Activated CD8-positive, alpha-beta memory T cell treated with anti-CD3 and anti-CD28 coated beads for 4 hours (primary cell): ENCODE data around the gene KRT32.

Experiments used
- DNase-seq, 2 donors: peaks; one replicate each; pipeline ENCODE4 v3.0.0-alpha.2; 2020; ENCODE audit warnings: low read depth in 2 of 2

KRT32 gene

GRCh38 chr17:41492771-41493170 is 25.6 kb upstream of the KRT32 start:
- DNase-seq, result no peak

- DNase-seq, result no peak
Observed at GRCh38 chr17:41492351-41492750, 25.2 kb upstream of the KRT32 start.

DNA sequence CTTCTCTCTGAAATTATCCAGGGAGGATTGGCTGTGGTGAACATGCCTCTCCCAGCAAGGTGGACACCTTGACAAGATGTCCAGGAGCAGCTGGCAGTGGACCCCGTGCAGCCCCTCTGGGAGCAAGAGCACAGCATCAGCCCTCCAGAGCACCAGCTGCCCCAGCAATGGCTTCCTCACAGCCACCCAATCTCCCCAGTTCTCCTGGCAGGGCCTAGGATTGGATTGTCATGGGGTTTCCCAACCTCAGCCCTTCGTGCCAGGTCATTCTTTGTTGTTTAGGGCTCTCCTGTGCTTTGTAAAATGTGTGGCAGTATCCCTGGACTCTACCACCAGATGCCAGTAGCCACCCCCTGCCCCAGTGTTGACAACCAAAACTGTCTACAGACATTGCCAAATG is 24.3 kb upstream of the KRT32 start:
- no peak for DNase-seq

GRCh38 chr17:41490000-41490990 is 23.1 kb upstream of the KRT32 start:
- DNase-seq, result no peak

GRCh38 chr17:41489531-41489930 is 22.3 kb upstream of the KRT32 start, which contains the start of gene KRT36:
Gene KRT36 (minus strand): TSS chr17:41489910. CDS start chr17:41489864, 46 bp downstream.
- DNase-seq, result no peak

DNA sequence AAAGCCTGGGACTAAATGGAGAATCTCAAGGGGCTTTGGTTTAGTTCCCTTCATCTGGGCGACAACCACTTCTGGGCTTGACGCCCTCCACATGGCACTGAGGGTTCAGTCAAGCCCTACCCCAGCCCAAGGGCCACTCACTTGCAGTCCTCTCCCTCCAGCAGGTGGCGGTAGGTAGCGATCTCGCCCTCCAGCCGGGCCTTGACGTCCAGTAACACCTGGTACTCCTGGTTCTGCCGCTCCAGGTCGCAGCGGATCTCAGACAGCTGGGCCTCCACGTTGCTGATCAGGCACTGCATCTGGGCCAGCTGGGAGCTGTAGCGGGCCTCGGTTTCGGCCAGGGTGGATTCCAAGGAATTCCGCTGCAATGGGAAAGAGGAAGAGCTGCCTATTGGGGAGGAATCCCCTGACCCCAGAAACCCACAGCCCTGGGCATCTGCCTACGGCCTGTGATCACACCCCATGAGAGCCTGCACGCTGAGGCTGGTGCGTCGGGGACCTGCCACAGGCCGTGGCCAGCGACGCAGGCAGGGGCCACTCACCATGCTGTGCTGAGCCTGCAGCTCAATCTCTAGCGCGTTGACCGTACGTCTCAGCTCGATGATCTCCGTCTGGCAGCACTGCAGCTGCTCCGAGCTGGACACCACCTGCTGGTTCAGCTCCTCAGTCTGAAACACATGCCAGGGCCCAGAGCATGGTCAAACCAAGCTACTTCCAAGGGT is 19.8 kb upstream of the KRT32 start:
- DNase-seq, result no peak

DNA sequence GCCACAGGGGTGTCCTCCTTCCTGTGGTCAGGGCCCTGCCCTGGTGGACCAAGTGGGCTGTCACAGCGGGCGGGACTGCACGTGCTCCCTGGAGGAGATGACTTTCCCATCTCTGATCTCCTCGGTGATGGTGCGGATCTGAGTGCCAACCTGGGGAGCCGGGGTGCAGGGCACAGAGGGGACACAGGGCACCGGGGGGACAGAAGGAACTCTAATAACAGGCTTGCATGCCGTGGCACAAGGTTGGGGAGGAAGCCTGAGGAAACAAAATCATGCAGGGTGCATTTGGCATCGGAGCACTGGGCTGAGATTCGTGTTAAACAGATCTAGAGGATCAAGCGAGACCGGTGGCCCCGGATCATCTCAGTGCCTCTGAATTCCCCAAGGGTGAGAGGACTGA is 19.1 kb upstream of the KRT32 start:
- no peak for DNase-seq

GRCh38 chr17:41484920-41485904 is 18.0 kb upstream of the KRT32 start:
- DNase-seq, result no peak

DNA sequence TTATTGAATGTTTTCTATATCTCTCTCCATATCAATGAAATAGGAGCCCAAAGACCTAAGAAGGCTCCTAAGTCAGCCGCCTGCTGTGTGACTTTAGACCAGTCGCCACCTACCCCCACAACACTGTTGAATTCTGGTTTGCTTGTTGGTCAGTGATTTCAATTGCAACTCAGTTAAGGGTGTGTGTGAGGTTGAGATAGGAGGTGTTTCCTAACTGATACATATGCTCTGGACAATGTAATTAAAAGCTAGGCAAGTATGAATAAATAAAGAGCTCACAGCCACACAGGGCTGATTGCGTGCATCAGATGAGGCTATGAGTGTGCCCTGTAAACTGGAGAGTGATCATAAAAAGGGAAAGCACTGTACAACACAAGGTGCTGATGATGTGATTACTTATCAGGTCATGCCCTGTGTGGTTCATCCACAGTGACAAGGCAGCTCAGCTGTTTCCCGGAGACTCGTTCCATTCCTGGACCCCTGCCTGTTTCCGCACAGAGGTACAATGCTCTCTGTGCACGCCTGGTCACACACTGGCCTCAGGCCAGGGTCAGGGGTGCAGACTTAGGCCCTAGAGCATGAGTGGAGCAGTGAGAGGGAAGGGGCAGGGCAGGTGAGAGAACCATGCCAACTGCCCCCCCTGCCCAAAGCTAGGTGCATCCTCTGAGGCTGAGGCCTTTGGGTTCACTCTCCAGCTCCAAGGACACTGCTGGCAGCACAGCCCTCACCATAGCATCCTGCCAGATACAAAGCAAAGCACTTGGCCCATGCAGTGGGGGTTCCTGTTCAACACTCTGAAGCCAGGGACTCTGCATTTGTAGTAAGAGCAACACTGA is 17.0 kb upstream of the KRT32 start:
- DNase-seq, result no peak

GRCh38 chr17:41483531-41483930 is 16.3 kb upstream of the KRT32 start:
- DNase-seq, result no peak

- DNase-seq, result no peak
Observed at GRCh38 chr17:41481036-41481435, 13.8 kb upstream of the KRT32 start, which contains the start of gene KRT35. Gene KRT35 (minus strand): TSS chr17:41481151. CDS start chr17:41481097, 54 bp downstream.

GRCh38 chr17:41480581-41480980 is 13.4 kb upstream of the KRT32 start:
- DNase-seq, result no peak

- no peak for DNase-seq
Observed at GRCh38 chr17:41480136-41480535, 12.9 kb upstream of the KRT32 start.

GRCh38 chr17:41478237-41478636 is 11.1 kb upstream of the KRT32 start:
- DNase-seq, result no peak

DNA sequence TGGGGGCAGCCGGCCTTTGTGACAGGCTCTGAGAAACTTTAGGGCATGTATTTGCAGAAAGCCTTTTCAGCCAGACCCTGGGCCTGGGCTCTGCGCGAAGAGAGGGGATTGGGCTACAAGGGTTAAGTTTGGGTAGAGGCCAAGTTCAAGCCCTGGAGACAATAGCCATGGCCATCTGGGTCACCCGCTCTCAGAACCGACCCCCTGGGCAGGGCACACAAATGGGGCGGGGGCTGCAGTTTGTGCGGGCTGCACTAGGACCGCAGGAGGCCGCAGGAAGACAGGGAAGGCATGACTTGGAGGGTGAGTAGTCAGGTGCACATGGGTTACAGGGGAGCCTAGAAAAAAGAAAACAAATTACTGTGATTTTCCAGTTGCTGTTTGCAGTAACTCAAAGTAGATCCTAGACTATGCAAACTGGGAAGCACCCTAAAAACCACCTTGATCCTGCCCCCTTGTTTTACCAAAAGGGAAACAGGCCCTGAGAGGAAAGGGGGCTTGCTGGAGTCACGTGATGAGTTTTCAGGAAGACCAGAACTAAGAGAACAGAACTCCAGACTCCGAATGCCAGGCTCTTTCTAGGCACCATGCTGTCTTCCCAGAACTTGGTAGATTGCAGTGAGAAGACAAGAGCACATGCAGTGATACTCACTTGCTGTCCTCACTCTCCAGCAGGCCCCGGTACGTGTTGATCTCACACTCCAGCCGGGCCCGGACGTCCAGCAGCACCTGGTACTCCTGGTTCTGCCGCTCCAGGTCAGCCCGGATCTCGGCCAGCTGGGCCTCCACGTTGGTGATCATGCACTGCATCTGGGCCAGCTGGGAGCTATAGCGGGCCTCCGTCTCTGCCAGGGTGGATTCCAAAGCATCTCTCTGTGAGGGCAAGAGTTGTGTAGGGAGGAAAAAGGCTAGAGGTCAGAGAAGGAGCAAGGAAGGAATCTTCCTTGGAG is 10.0 kb upstream of the KRT32 start:
- no peak for DNase-seq

DNA sequence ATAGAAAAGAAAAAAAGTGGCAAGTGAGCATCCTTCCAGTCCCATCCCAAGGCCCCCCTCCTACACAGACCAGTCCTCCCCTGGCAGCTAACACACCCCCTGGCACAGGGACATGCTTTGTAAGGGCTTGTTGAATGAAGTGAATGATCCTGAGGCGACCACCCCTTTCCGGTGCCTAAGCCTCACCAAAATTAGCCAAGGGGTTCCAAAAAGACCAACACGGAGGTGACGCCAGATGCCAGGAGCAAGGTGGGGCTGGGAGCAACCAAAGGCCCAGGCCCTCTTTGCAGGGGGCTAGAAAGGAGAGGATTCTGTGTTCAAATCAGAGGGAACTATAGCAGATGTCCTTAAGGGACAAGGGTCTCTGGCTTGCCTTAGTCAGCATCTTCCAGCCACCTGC is 8.2 kb upstream of the KRT32 start:
- no peak for DNase-seq

DNA sequence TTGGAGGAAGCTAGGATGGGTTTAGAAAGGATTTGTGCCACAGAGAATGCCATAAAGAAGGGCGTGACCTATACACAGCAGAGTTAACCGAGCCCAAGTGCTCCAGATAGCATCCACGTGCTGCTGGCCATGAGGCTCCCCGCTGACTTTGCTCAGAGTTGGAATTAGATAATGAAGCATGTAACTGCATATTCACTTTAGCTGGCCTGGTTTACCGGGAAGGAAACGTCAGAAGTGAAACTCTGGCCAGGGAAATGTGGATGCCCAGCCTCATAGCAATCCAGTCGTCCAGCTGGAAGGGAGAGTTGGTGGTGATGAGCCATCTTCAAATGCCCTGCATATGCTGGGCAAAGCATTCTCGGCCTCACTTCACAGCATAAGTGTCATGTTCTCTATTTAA is 7.7 kb upstream of the KRT32 start:
- no peak for DNase-seq

DNA sequence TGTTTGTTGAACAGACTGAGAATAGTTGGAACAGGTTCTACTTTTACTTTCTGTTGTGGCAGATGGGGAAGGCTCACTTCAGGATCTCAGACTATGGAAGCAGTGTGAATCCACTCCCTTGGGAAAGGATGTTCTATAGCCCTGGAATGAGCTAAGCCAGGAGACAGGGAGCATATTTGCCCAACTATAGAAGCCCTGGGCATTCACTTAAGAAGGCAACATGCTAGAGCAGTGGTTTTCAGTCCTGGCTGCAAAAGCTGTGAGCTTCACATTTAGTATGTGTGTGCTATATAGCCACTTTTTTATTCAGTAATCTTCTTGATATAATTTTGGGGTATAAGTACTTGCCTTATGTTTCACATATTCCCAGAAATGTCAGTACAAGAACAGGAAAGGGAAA is 1.2 kb upstream of the KRT32 start:
- DNase-seq, result no peak

DNA sequence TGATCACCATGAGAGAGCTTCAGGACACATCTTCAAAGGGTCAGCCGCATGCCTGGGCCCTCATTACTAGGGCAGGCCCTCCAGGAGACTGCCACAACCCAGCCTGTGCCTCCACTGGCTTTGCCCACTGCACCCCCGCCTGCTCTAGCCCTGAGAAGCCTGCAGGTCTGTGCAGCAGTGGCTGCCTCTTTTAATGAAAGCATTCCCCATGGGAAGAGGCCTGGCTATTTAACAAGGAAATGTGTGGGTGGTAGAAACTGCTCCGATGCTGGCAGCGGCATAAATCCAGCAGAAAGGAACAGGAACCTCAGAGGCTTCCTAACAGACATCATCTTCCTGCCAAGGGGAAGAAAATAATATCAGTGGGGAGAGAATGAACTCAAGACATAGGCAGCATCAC is 375 bp upstream of the KRT32 start:
- DNase-seq, result no peak
